ENCODE measurements around the gene ANK2.

DNA sequence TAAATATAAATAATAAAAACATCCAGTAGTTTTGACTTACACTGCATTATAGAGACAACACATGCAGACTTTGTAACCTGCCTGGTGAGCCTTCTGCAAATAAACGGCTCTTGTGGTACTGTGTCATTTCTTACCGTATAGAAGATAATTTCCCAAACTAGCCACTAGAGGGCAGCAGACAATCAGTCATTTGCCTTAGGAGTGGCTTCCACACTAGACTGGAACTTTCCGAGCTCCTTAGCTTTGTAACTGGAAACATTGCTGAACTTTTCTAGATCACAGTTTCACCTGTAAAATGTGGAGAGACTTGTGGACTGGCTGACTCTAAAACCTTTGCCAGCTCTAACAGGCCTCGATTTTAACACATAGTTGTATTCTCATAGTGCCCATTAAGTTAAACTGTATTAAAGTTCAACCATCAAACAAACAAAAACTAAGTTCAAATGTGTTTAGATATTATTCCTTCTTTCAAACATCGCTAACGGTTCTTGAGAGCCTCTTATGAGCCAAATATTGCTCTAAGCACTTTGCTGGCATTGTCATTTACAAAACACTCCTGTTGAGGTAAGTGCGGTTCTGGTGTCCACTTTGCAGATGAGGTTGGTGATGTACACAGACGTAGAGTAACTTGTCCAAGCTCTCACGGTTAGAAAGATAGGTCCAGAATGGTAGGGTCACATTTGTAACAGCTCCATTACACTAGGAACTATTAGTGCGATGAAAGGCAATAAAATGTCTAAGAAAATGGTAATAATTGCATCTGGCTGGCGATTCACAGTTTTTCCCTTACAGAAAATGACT lies 345.5 kb downstream of the ANK2 start:
- TF ChIP-seq, protein P1, sequence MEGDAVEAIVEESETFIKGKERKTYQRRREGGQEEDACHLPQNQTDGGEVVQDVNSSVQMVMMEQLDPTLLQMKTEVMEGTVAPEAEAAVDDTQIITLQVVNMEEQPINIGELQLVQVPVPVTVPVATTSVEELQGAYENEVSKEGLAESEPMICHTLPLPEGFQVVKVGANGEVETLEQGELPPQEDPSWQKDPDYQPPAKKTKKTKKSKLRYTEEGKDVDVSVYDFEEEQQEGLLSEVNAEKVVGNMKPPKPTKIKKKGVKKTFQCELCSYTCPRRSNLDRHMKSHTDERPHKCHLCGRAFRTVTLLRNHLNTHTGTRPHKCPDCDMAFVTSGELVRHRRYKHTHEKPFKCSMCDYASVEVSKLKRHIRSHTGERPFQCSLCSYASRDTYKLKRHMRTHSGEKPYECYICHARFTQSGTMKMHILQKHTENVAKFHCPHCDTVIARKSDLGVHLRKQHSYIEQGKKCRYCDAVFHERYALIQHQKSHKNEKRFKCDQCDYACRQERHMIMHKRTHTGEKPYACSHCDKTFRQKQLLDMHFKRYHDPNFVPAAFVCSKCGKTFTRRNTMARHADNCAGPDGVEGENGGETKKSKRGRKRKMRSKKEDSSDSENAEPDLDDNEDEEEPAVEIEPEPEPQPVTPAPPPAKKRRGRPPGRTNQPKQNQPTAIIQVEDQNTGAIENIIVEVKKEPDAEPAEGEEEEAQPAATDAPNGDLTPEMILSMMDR (IDR thresholded peaks at IDR 0.05; ENCODE audit: insufficient read depth, low read length, poor library complexity, severe bottlenecking) = peak; percentile 29
- TF ChIP-seq EZH2phosphoT487 (conservative IDR thresholded peaks at IDR 0.05; ENCODE audit: low read length) = no peak

Measured in SU-DHL-6 (cell line).